NB4 (cell line): ENCODE results near the gene ADCYAP1R1.

ENCODE experiments used
- DNase-seq: peaks from one replicate; pipeline ENCODE4 v3.0.0; 2010; ENCODE audit warnings: low read depth
- H3K4me3 ChIP-seq: one replicate; pipeline ENCODE4 v1.5.1; 2011; ENCODE audit warnings: mild to moderate bottlenecking, low read depth, low read length, moderate library complexity
- MYC ChIP-seq: IDR thresholded peaks from 2 replicates; pipeline ENCODE4 v1.6.1; 2011; ENCODE audit warnings: low read depth, low read length
- POLR2A ChIP-seq: IDR thresholded peaks from 2 replicates; pipeline ENCODE4 v1.6.1; 2011; ENCODE audit warnings: mild to moderate bottlenecking; ENCODE audit not compliant: insufficient read length; ENCODE audit errors: extremely low read depth
- TF ChIP-seq, protein P1 (sequence below): IDR thresholded peaks from 2 replicates; pipeline ENCODE4 v1.6.1; 2011; ENCODE audit warnings: low read depth, low read length
- TF ChIP-seq, protein P2 (sequence below): IDR thresholded peaks from one replicate; pipeline ENCODE4 v1.5.1; 2012; ENCODE audit warnings: low read depth, low read length

The ADCYAP1R1 gene

DNA sequence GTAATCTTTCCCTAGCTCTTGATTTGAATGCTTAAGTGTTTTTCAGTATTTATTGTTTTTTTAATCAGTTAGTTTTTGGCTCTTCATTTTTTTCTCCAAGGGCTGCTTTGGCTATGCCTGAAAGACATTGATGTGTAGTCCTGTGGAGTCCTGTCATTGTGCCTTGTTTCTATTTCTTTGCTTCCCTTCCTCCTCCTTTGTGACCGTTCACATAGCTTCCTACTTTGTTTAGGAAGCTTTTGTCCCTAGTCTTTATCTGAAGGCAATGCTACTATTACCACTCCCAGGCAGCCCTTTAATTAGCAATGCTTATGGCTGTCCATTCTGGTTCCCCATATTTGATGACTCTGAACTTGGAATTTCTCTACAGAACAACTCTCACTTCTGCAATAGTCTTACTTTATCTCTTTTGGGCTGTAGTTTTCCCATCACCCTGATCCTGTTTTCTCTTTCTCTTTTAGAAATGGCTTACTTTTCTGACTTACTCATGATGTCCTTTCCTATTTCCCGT is 39.9 kb downstream of the ADCYAP1R1 start:
- no peak for DNase-seq
- H3K4me3 ChIP-seq: no peak overlapping the region
- TF ChIP-seq, protein P1, sequence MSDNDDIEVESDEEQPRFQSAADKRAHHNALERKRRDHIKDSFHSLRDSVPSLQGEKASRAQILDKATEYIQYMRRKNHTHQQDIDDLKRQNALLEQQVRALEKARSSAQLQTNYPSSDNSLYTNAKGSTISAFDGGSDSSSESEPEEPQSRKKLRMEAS: no peak
- TF ChIP-seq MYC: no peak
- no peak for TF ChIP-seq POLR2A
- TF ChIP-seq, protein P2, sequence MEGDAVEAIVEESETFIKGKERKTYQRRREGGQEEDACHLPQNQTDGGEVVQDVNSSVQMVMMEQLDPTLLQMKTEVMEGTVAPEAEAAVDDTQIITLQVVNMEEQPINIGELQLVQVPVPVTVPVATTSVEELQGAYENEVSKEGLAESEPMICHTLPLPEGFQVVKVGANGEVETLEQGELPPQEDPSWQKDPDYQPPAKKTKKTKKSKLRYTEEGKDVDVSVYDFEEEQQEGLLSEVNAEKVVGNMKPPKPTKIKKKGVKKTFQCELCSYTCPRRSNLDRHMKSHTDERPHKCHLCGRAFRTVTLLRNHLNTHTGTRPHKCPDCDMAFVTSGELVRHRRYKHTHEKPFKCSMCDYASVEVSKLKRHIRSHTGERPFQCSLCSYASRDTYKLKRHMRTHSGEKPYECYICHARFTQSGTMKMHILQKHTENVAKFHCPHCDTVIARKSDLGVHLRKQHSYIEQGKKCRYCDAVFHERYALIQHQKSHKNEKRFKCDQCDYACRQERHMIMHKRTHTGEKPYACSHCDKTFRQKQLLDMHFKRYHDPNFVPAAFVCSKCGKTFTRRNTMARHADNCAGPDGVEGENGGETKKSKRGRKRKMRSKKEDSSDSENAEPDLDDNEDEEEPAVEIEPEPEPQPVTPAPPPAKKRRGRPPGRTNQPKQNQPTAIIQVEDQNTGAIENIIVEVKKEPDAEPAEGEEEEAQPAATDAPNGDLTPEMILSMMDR: no peak

DNA sequence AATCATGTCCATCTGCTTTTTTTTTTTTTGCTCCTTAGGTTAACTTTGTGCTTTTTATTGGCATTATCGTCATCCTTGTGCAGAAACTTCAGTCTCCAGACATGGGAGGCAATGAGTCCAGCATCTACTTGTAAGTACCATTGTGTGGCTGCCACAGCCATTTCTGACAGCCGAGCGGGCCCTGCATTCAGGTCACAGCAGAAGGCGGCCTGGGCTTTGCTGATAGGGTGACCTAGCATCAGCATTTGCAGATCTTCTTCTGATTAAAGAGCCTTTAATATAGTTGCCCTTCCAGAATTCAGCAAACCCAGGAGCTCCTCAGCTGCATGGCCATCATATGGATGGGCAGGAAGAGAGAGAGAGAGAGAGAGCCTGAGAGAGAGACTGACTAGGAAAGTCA is 40.5 kb downstream of the ADCYAP1R1 start:
- no peak overlapping the region for H3K4me3 ChIP-seq
- no peak for TF ChIP-seq MYC
- no peak for DNase-seq

DNA sequence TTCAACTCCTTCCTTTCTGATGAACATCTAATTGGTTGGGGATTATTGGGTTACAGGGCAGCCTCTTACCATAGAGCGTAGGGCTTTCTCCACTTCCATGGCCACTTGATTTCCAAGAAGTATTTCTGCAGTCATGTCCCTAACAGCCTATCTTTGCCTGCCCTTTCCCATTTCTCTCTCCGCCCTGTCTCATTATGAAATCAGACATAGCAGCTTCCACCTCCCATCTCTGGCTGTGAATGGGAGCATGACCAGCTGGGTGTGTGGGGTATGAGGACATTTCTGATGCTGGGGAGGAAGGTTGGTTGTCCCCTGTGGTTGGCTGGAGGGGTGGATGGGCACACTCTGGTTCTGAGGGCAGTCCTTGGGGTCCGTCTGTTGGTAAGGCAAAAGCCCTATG is 41.2 kb downstream of the ADCYAP1R1 start:
- no peak for DNase-seq
- H3K4me3 ChIP-seq: no peak overlapping the region
- TF ChIP-seq MYC: no peak
- TF ChIP-seq POLR2A: no peak
- TF ChIP-seq, protein P2: no peak
- TF ChIP-seq, protein P1: no peak

DNA sequence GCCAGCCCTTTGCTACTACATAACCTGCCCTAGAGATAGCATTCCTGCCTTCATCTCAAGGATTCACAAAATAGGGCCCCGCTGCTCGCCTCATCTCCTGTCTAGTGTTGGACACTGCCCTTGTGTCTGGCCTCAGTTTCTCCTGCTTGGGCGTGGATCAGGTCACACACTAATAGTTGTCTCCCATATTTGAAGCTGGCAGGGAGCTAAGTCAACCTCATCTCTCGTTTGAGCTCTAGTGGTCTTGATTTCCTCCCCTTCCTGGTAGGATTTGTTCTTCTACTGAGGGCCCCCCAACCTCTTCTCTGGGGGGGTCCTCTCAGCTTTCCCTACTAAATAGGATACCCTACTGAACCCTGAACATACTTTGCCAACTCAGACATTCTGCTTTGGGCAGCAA is 42.2 kb downstream of the ADCYAP1R1 start:
- TF ChIP-seq MYC (no peak), POLR2A (no peak)
- TF ChIP-seq, protein P1: no peak
- TF ChIP-seq, protein P2: no peak
- no peak overlapping the region for H3K4me3 ChIP-seq
- no peak for DNase-seq

DNA sequence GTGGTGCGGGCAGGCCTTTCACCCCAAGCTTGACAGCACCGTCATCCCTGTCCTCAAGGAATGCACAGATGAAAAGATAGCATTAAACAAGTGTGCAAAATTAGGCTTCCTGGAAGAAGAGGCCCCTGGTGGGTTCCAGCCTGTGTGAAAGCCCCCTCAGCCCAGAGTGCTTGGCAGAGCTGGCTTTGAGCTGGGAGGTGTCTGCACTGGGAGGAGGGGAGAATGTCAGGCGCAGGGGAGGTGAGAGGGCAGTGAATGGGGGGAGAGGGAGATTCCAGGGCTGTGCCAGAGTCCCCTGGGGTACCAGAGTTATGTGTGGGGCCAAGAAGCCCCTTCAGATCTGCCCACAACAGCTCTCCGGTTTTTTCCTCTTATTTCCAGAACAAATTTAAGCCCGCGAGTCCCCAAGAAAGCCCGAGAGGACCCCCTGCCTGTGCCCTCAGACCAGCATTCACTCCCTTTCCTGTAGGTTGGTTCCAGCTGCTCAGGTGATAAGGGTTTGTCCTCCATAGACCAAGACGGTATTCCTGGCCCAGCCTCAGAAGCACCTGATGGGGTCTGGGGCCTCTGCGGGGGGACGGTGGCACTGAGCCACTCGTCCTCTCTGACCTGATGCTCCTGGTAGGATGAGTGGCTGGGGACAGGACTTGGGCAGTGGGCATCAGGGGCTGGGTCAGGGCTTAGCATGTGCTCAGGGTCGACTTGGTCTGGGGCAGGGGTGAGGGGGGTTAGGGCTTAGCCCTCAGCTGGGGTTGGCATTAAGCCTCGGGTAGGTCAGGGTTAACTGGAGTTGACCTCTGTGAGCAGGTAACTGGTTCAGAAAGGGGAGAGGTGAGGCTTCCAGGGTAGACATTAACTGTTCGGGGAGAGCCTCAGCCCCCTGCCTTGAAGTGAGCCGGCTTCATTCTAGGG is 43.4 kb downstream of the ADCYAP1R1 start:
- H3K4me3 ChIP-seq: no peak overlapping the region
- TF ChIP-seq MYC: no peak
- TF ChIP-seq POLR2A: no peak
- TF ChIP-seq, protein P1: no peak
- TF ChIP-seq, protein P2: no peak
- no peak for DNase-seq

DNA sequence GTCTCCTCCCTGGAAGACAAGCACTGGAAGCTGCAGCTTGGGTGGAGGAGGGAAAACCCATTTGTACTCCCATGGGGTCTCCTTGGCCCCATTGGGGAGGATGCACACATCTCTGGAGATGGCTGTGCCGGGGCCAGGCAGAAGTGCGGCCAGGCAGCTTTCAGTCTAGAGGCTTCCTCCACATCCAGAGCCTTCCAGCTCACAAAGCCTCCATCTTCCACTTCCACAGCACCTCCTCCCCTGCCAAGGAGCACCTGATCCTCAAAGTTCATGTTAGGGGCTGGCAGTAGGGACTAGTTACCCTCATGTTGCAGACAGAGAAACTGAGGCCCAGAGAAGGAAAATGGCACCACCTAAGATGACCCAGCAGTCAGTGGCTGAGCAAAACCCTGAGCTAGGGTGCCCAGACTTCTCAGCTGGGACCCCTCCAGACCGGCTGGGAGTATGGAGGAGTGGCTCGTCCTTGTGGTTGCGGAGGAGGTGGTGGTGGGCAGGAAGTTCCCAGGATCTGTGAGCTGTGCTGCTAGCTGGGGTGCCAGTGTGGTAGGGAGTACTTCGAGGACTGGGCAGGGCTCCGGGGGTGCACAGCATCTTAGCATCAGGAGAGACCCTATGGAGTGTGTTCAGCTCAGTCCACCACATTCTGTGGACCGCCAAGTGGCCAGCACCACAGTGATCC is 44.2 kb downstream of the ADCYAP1R1 start:
- no peak overlapping the region for H3K4me3 ChIP-seq
- no peak for TF ChIP-seq POLR2A
- TF ChIP-seq, protein P2: no peak
- TF ChIP-seq MYC: no peak
- TF ChIP-seq, protein P1: no peak

More for the DNA sequence above, 44.2 kb downstream of the ADCYAP1R1 start:
- no peak for DNase-seq
